GM21360 (cell line): ENCODE results near the gene PKN3.
A peak's percentile ranks its signal among the peaks of the same experiment; 100 is the strongest.
"Not testable (repeated sequence)": the region's sequence is repeated elsewhere in the genome, so short reads cannot be mapped to it uniquely, and the experiment has no call there.

Experiments
- ATAC-seq: cut with Tn5 transposase; IDR thresholded peaks from one replicate; pipeline ENCODE4 v1.9.1; 2021; ENCODE audit warnings: mild to moderate bottlenecking, moderate library complexity; ENCODE audit not compliant: unreplicated experiment

The PKN3 gene

DNA sequence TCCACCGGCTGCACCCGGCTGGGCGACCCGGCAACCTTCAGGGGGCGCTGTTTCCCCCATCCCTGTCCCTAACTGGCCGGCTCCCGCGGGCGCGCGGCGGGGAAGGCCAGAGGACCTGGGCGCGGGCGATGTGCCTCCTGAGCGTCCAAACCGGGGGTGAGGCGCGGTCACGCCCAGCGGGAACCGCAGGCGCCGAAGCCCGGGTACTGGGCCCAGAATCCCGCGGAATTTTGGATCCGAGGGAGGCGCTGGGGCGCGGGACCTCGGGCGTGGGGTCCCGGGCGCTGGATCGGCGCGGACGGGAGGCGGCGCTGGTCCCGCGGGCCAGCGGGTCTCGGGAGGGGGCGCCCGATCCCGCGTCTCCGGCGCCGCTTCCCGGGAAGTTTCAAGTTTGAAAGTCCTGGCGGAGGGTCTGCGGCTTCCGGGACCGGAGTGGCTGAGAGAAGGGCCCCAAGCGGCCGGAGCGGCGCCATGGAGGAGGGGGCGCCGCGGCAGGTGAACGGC, at the start of gene PKN3:
Gene PKN3 (plus strand): TSS at position 59 of the 504 bp plus-strand sequence. CDS start 413 bp downstream, at position 472.
- ATAC-seq = no peak

DNA sequence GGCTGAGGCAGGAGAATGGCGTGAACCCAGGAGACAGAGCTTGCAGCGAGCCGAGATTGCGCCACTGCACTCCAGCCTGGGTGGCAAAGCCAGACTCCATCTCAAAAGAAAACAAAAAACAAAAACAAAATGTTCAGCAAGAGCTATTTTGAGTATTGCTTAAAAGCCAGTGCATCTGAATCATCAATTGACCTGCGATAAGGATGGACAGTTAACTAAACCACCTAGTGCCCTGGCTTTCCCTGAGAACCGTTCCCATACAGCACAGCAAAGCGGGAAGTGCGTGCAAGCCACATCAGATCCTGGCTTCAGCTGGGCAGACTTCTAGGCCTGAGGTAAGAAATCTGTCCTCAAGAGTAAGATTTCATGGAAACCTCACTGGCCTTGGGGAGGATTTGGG, 48.4 kb upstream of the PKN3 start:
- ATAC-seq = no peak

DNA sequence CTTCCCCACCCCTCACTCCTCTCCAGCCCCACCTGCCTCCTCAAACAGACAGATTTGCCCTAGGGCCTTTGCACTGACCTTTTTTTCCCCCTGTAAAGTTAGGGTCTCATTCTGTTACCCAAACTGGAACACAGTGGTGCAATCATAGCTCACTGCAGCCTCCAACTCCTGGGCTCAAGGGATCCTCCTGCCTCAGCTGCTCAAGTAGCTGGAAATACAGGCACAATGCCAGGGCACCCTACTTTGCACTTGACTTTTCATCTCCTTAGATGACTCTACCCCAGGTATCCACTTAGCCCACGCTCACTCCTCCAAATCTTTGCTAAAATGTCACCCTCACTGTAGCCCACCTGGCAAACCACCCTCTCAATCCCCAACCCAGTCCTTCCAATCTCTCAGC, 47.8 kb upstream of the PKN3 start:
- no peak for ATAC-seq

DNA sequence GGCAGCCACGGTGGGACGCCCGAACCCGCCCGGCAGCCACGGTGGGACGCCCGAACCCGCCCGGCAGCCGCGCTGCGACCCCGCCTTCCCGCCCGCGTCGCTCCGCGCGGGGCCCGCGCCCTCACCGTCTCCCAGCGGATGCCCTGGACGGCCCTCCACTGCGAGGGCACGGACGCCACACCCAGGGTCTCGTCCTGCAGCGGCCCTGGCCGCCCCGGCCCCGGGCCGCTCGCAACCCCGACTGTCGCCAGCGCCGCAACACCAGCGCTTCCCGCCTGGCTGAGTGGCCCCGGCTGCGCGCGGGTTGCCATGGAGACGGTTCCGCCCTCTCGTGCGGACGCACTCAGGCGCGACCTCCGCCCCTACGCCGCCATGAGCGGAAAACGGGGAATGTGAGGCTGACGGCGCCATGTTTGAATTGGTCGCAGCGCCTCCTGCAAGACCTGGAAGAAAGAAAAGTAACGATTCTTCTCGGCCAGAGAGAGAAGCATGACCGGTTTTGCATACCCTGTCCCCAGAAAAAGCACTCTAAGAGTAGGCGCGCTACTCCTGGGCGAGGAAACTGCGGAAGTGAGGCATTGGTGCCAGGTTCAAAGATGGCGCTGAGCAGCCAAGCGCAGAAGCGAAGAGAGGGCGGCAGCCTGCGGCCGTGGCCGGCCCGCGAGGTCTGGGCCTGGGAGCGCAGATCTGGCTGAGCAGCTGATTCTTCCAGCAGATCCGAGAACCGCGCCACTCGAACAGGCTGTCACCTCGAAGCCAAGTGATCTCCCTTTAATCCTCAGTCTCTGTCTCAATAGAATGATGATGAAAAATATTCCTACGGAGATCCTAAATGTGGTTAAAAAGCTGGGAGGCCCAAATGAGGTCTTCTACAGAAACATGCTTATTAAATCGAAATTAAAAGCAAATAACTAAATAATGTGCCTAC, 45.6 kb upstream of the PKN3 start, which contains the start of gene DYNC2I2:
Gene DYNC2I2 (minus strand): TSS at position 432 of the 928 bp plus-strand sequence. CDS start 121 bp downstream, at position 311.
- ATAC-seq = peak; percentile 56

DNA sequence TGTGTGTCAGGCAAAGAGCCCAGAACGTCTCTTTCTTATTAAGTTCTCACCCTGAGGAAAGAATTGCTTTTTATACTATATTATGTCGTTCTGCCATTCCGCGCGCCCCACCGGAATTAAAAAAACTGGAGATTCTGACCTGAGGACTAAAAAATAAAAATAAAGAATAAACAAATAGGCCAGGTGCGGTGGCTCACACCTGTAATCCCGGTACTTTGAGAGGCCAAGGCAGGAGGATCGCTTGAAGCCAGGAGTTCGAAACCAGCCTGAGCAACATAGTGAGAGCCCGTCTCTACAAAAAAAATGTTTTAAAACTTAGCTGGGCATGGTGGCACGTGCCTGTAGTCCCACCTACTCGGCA, 45.0 kb upstream of the PKN3 start:
- no peak for ATAC-seq

DNA sequence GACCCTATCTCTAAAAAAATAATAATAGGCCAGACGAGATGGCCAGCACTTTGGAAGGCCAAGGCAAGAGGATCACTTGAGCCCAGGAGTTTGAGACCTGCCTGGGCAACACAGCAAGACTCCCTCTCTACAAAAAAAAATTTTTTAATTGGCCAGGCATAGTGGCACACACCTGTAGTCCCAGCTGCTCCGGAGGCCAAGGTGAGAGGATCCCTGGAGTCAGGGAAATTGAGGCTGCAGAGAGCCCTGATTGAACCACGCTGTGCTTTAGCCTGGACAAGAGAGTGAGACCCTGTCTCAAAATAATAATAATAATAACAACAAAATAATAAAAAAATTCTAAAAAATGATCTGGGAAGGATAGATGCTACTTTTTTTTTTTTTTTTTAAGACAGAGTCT, 44.5 kb upstream of the PKN3 start:
- ATAC-seq = no peak

DNA sequence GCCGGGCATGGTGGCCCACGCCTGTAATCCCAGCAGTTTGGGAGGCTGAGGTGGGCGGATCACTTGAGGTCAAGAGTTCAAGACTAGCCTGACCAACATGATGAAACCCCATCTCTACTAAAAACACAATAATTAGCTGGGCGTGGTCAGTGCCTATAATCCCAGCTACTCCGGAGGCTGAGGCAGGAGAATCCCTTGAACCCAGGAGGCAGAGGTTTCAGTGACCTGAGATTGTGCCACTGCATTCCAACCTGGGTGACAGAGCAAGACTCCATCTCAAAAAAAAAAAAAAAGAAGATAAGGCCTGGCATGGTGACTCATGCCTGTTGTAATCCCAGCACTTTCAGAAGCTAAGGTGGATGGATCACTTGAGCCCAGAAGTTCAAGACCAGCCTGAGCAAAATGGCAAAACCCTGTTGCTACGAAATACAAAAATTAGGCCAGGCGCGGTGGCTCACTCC, 35.8 kb upstream of the PKN3 start:
- not testable (repeated sequence) for ATAC-seq

DNA sequence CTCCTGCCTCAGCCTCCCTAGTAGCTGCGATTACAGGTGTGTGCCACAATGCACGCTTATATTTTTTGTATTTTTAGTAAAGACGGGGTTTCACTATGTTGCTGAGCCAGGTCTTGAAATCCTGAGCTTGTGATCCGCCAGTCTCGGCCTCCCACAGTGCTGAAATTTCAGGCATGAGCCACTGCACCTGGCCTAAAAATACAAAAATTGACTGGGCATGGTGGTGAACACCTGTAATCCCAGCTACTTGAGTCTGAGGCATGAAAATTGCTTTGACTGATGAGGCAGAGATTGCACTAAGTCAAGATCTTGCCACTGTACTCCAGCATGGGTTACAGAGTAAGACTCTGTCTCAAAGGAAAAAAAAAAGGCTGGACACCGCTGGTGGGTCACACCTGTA, 32.5 kb upstream of the PKN3 start:
- no peak for ATAC-seq

DNA sequence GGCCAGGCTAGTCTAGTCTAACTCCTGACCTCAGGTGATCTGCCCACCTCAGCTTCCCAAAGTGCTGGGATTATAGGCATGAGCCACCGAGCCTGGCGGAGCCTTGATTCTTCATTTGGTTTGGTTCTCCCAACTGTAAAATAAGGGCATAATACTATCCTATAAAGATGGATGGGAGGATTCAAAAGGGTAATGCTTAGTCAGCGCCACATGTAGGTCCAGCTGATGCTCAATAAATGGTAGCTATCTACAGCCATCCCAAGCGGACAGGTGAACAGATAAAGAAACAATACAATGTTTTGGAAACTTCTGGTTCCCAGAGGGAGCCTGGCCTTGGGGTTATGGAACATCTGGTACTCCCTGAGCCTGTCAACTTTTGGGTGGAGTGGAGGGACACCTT, 26.9 kb upstream of the PKN3 start:
- ATAC-seq = no peak

DNA sequence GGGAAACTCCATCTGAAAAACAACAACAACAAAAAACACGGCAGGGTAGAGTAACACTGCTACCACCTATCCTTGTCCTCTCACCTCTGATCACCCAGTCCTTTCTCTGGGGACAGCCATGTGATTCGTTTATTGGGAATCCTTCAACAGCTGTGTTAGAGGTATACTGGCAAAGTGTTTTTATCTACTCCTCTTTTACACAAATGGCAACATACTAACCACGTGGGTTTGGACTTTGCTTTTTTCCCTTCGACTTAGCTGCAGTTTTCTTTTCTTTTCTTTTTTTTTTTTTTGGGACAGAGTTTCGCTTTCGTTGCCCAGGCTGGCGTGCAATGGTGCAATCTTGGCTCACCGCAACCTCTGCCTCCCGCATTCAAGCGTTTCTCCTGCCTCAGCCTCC, 24.5 kb upstream of the PKN3 start:
- ATAC-seq = no peak

DNA sequence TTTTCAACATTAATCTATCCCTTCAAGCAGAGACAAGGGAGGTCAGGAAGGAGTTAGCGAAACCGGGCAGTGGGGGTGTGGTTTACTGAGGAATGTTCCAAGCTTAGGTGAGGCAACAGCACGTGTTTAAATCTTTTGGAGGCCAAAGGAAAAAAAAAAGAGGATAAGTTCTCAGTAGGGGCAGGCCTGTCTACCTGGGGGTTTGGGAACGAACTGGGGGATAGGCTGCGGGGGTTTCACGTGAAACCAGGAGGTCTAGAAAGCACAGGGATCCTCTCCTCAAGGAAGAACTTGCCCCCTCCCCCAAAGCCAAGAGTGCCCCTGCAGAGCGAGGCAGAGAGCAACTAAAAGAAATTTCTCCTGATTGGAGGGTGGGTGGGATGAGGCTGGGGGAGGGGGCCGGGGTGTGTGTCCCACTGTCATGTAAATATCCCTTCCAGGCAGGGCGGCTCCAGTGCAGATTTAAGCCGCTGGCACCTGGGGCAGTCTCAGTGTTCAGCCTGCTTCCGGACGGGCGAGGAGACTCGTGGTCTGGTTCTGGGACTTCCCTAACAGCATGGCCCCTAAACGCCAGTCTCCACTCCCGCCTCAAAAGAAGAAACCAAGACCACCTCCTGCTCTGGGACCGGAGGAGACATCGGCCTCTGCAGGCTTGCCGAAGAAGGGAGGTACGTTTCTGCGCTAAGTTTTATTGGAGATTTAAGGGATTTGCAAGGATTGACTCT, 18.8 kb upstream of the PKN3 start:
- no peak for ATAC-seq

DNA sequence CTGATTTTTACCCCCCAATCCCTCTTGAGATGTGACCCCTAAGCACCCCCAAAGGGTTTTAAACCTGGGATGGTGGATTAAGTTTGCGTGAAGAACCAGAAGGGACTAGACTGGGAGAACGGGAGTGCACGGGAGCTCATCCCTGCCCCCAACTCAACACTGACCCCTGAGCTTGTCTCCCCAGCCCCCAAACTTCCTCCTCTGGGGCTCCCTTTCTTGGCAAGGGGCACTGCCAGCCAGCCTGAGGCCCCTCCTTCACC, 18.3 kb upstream of the PKN3 start:
- ATAC-seq = no peak

DNA sequence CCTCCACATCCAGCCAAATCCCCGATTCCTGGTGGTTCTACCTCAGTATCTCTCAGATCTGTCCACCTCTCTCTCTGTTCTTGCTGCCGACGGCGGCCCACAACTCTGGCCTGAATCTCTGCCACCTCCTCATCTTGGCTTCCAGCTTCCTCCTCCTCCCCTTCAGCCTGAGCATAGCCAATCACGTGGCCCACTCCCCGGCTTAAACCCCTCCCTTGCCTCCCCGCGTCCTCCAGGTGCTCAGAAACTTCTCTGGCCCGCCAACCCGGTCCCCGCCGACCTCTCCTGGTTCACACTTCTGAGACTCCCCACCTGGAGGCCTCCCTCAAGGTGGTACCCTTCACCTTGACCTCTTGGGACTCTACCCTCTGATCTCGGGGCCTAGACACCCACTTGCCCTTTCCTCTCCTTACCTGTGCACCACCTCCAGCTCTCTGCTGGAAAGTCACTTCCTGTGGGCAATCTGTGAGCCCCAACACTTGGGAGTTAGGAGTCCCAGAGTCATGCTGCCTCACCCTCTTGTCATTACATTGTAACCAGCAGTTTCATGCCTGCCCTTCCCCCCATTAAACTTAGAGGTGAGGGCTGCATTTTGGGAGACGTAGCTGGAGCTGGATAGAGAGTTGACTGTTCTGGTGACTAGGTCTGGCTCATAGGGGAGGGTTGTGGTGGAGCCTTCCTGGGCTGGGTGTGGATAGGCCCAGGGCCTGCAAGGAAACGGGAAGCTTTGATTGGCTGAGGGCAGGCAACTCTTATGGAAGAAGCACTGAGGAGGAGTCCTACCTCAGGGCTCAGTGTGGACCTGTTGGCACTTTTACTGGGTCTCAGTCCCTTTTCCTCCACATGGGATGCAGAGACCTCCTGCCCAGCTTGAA, 17.7 kb upstream of the PKN3 start:
- ATAC-seq = no peak

DNA sequence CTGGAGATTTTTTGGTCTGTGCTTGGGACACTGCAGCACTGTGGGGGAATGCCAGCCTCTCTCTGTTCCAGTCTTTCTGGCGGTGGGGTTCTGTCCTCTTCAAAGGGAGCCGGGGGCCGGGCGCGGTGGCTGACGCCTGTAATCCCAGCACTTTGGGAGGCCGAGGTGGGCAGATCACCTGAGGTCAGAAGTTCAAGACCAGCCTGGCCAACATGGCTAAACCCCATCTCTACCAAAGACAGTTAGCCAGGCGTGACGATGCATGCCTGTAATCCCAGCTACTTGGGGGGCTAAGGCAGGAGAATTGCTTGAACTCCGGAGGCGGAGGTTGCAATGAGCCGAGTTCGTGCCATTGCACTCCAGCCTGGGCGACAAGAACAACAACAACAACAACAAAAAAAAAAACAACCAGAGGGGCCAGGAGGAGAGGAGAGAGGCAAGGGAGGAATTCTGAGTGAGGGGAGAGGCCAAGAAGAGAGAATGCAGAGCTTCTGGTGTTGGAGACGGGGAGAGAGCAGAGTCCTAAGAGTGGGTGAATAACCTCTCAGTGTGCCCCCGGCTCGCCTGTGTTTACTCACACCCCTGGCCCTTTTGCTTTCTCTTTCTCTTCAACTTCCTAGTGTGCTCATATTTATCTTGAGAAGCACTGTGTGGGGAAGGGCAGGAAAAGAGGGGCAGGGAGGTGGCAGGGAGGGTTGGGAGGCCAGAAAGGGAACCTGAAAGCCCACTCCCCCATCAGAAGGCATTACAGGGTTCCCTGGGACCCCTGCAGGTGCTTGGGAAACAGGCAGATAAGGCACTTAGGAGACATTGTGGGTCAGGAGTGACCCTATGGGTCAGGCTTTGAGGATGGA, 16.4 kb upstream of the PKN3 start:
- ATAC-seq = no peak

DNA sequence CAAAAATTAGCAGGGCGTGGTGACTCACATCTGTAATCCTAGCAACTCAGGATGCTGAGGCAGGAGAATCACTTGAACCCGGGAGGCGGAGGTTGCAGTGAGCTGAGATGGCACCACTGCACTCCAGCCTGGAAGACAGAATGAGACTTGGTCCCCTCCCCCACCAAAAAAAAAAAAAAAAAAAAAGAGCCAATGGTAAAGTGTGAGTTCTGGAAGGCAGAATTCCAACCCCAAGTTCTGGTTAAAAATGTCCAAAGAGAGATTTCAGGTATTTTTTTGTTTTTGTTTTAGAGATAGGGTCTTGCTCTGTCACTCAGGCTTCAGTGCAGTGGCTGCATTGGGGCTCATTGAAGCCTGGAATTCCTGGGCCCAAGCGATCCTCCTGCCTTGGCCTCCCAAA, 14.8 kb upstream of the PKN3 start:
- no peak for ATAC-seq

DNA sequence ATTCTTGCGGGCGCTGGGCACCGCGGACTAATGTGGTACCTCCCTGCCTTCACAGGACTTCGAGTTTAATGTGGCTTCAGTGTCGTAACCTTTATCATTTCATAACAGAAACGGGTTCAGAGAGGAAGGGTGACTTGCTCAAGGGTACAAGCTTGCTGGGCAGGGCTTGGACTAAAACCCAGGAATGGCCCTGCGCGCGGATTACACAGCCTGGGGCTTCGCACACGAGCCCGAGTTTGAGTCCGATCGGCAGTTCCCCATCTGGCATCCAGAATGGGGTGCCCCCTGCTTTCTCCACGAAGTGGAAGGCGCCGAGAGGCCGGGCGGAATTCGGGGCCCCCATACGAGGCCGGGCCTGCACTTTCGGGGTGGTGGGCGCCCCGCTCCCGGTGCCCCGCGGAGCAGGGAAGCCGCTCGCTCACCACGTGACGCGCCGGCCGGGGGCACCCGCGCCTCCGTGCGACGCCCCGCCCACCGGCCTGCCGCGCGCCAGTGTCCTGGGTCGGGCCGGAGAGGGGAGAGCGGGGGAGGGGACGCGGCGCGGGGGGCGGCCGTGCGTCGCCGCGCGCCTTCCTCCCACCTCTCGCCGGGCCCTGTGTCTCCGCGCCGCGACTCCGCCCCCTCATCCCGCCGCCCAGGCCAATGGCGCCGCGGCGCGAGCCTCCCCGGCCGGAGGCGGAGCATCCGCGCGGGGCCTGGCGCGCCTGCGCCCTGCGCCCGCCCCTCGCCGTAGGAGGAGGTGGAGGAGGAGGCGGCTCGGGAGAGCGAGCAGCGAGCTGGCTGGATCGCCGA, 13.6 kb upstream of the PKN3 start, which contains the start of gene SET:
Gene SET (plus strand): TSS at position 722 of the 792 bp plus-strand sequence. CDS start 361 bp downstream, outside the sequence.
- peak; percentile 71 for ATAC-seq

DNA sequence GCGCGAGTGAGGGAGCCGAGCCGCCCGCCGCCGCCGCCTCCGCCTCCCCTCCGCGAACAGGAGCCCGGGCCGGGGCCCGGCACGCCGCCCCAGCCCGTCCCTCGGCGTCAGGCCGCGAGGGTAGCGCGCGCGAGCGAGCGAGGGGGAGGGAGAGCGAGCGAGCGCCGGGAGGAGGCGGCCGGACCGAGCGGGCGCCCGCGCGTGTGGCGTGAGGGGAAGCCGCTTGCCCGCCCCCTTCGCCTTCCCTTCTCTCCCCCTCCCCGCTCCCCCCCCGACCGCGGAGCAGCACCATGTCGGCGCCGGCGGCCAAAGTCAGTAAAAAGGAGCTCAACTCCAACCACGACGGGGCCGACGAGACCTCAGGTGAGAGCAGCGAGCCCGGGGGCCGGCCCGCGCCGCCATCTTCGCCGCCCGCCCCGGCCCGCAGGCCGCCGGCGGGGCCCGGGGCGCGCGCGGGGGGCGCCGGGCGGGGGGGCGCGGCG, 13.0 kb upstream of the PKN3 start:
- ATAC-seq = peak; percentile 24

DNA sequence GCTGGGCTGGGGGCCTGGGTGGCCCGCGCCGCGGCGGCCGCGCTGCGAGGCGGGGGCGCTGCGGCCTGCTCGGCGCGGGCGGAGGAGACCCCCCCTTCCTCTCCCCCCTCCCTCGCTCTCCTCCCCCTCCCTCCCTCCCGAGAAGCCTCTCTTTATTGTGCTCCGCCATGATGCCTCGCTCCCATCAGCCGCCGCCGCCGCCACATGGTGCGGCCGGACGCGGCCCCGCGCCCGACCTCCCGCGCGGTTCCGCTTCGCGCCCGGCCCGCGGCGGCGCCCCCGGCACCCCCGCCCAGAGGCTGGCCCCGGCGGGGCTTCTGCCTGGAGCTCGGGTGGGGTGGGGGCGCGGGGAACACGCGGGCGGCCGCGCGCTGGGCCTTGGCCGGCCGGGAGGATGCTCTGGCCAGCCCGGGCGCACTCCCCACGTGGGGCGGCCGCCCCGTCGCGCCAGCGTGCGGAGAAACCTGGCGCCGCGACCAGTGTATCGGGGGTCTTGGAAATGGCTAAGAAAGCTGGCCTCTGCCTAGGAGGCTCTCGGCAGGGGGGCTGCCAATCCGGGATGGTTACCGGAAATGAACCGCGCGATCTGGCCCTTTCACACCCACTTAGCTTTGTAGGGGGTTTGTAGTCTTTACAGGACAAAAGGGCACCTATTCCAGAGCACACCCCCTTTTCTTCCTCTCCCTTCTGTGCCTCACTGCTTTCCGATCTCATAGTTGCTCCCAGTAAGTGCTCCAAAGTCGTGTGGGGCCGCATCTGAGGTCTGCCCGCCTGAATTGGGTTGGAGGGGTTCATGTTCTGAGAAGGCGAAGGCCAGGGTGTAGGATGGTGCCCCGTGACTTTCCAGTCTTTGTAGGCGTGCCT, 12.3 kb upstream of the PKN3 start:
- no peak for ATAC-seq
